Chondrocyte (in vitro differentiated cells): ENCODE results near the gene NR1D1. TPM values are rescaled to one million over a fixed set of nuclear protein-coding genes. Genes with fewer than 3 reads are reported as not detected.

Experiments
- DNase-seq: peaks from one replicate; pipeline ENCODE4 v3.0.0; 2021; ENCODE audit warnings: mixed read lengths, low spot score
- H3K27ac Mint-ChIP-seq: one replicate; pipeline ENCODE4 v1.8.0; 2021; ENCODE audit warnings: mild to moderate bottlenecking, moderate library complexity, mixed read lengths; ENCODE audit not compliant: unreplicated experiment
- H3K27me3 Mint-ChIP-seq: 2 replicates; pipeline ENCODE4 v1.8.0; 2021; ENCODE audit warnings: low read depth, mixed read lengths
- H3K36me3 Mint-ChIP-seq: 2 replicates; pipeline ENCODE4 v1.8.0; 2021; ENCODE audit warnings: low read depth, mixed read lengths
- H3K4me1 Mint-ChIP-seq: 2 replicates; pipeline ENCODE4 v1.8.0; 2021; ENCODE audit warnings: low read depth, mild to moderate bottlenecking, mixed read lengths
- H3K4me3 Mint-ChIP-seq: one replicate; pipeline ENCODE4 v1.8.0; 2021; ENCODE audit warnings: mild to moderate bottlenecking, moderate library complexity, mixed read lengths; ENCODE audit not compliant: unreplicated experiment
- H3K9me3 Mint-ChIP-seq: 2 replicates; pipeline ENCODE4 v1.8.0; 2021; ENCODE audit warnings: low read depth, mixed read lengths
- total RNA-seq: library from RNA; stranded (reverse); gene quantifications from 3 replicates; pipeline ENCODE4 v1.2.1, GENCODE V29; 2021
- TF ChIP-seq, protein P1 (sequence below): fragments of 200-600 bp; sonication (generic); IDR thresholded peaks from 2 replicates; pipeline ENCODE4 v1.5.0; 2021; ENCODE audit warnings: antibody characterized with exemption, mild to moderate bottlenecking, moderate library complexity

The NR1D1 gene
- total RNA-seq, 1 donor from 2014 or later, result 5.9 TPM

DNA sequence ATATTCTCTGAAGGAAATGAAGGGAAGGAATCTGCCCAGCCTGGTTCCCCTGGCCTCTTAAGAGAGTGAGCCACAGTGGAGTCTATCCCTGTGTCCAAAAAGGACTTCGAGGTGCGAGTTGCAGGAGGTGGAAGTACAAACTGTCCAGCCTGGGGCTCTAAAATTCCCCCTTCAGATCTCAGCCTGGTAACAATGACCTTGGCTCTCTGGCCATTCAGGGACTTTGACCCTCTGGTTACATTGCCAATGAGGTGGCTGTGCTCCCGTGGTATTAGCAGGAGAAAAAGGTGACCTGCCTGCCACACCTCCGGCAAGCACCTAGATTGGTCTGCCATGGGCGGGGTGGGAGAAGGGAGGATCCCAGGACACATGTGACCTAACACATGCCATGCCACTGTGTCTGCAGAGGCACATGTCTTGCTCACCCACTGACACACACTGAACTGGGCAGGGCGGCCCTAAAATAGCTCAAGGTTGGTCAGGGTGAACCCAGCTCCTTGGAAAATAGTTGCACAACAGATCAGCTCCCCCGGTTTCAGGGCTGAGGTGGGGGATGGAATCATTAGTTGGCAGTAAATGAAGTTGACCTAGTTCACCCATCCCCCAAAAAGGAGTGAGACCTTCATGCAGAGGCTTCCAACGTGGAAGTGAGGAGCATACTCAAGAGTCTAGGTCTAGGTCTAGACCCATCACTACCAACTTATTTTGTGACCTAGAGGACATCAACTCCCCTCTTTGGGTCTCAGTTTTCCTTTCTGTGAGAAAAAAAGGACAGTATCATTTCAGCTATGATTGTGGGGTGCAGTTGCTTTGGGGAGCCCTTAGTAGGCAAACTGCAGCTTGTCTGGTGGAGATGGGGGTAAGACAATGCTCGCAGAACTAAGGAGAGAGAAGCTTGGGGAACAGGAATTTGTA lies 2.2 kb downstream of the NR1D1 start:
- TF ChIP-seq, protein P1, sequence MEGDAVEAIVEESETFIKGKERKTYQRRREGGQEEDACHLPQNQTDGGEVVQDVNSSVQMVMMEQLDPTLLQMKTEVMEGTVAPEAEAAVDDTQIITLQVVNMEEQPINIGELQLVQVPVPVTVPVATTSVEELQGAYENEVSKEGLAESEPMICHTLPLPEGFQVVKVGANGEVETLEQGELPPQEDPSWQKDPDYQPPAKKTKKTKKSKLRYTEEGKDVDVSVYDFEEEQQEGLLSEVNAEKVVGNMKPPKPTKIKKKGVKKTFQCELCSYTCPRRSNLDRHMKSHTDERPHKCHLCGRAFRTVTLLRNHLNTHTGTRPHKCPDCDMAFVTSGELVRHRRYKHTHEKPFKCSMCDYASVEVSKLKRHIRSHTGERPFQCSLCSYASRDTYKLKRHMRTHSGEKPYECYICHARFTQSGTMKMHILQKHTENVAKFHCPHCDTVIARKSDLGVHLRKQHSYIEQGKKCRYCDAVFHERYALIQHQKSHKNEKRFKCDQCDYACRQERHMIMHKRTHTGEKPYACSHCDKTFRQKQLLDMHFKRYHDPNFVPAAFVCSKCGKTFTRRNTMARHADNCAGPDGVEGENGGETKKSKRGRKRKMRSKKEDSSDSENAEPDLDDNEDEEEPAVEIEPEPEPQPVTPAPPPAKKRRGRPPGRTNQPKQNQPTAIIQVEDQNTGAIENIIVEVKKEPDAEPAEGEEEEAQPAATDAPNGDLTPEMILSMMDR, result no peak
- H3K27me3 Mint-ChIP-seq, result no peaks in the 10 kb centered on the region
- peak overlapping the region; percentile 87 for H3K4me3 Mint-ChIP-seq
- H3K36me3 Mint-ChIP-seq, result peaks cover 17% of the 10 kb centered on the region
- no peak for DNase-seq
- peaks cover 54% of the 10 kb centered on the region for H3K4me1 Mint-ChIP-seq
- peak overlapping the region; percentile 98 for H3K27ac Mint-ChIP-seq
- no peaks in the 10 kb centered on the region for H3K9me3 Mint-ChIP-seq

DNA sequence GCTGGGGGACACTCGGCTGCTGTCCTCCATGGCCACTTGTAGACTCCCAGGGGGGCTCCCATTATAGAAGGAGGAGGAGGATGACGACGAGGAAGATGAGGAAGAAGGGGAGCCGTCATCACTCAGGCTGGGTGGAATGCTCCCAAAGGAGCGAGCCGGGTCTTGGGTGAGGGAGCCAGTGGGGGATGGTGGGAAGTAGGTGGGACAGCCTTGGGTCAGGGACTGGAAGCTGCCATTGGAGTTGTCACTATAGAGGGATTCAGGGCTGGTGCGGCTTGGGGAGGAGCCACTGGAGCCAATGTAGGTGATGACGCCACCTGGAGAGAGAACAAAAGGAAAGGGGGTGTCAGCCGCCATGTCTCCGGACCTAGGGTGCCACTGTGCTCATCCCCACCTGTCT lies 3.3 kb downstream of the NR1D1 start:
- no peaks in the 10 kb centered on the region for H3K9me3 Mint-ChIP-seq
- TF ChIP-seq, protein P1, result no peak
- H3K4me1 Mint-ChIP-seq, result peaks cover 50% of the 10 kb centered on the region
- no peak overlapping the region for H3K27ac Mint-ChIP-seq
- peaks cover 17% of the 10 kb centered on the region for H3K36me3 Mint-ChIP-seq
- no peak for DNase-seq
- no peaks in the 10 kb centered on the region for H3K27me3 Mint-ChIP-seq
- H3K4me3 Mint-ChIP-seq, result no peak overlapping the region

DNA sequence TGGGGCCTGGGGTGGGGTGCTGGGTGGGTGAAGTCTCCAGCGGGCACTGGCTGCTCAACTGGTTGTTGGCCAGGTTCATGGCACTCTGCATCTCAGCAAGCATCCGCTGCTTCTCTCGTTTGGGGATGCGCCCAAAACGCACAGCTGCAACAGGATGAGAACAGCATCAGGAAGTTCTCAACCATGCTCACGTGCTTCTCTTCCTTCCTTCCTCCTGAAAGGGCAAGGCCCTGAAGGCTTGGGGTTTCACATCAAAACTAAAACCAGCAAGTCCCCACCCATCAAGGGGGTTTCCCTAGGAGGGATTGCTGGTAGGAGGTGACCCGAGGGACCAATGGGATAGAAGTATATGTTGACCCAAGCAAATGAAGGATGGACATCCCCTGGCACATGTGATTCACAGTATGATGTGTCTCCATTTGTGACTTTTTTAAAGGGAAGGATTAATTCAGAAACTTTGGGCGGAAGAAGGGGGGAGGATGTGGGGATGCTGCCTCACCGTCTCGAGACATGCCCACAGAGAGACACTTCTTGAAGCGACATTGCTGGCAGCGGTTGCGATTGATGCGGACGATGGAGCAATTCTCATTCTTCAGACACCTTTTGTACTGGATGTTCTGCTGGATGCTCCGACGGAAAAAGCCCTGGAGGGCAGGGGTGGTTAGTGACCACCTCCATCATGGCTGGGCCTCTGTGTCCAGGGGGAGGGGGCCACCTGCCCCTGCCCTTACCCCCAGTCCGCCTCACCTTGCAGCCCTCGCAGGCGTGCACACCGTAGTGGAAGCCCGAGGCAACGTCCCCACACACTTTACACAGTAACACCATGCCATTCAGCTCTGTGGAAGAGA lies 4.2 kb downstream of the NR1D1 start:
- Mint-ChIP-seq H3K36me3 (peaks cover 17% of the 10 kb centered on the region), H3K9me3 (no peaks in the 10 kb centered on the region), H3K4me1 (peaks cover 45% of the 10 kb centered on the region), H3K4me3 (no peak overlapping the region), H3K27me3 (no peaks in the 10 kb centered on the region), H3K27ac (no peak overlapping the region)
- no peak for DNase-seq
- TF ChIP-seq, protein P1, result no peak

DNA sequence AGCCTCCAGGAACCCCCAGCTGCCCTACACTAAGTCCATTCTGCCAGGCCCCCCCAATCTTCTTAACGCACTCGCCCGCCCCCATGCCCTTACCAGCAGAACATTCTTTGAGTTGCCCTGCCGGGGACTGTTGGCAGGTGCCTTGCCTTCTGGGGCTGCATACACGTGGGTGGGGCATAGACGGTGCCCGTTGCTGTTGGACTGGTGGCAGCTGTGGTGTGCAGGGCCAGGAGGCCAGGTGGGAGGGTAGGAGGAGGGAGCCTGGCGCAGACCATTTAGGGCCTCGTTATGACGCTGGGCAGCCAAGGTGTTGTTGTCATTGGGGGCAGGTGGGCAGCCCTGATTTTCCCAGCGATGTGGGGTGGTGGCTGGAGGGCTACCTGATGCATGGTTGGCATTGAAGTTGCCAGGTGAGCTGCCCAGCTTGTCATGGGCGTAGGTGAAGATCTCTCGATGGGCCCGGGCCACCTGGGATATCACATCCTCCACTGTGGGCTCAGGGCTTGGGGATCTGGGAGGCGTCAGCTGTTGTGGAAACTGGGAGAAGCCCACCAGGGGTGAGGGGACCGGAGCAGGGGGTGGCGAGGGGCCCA lies 4.9 kb downstream of the NR1D1 start:
- Mint-ChIP-seq H3K9me3 (no peaks in the 10 kb centered on the region), H3K36me3 (peaks cover 17% of the 10 kb centered on the region), H3K27me3 (no peaks in the 10 kb centered on the region), H3K4me3 (no peak overlapping the region), H3K4me1 (peaks cover 40% of the 10 kb centered on the region), H3K27ac (peak overlapping the region; percentile 69)
- TF ChIP-seq, protein P1, result no peak
- no peak for DNase-seq

DNA sequence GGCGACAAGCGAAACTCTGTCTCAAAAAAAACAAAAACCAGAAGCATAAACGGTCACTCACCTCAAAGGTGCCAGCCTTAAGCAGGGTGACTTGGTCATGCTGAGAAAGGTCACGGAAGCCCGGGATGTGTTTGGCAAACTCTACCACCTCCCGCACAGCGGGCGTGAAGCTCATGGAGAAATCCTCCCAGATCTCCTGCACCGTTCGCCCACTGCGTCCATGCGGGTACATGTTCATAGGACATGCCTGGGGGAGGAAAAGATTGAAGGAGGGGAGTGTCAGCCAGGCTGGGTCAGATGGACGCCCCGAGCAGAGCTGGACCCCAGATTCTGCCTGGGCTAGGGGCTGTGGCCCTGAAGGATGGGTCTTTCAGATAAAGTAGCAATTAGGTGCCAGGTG lies 5.5 kb downstream of the NR1D1 start:
- Mint-ChIP-seq H3K9me3 (no peaks in the 10 kb centered on the region), H3K27ac (no peak overlapping the region), H3K27me3 (no peaks in the 10 kb centered on the region), H3K36me3 (peaks cover 17% of the 10 kb centered on the region), H3K4me3 (no peak overlapping the region), H3K4me1 (peaks cover 40% of the 10 kb centered on the region)
- TF ChIP-seq, protein P1, result no peak
- DNase-seq, result no peak
